HEK293 (cell line): ENCODE data around the gene ARPIN.
"Not testable (repeated sequence)": the region's sequence is repeated elsewhere in the genome, so short reads cannot be mapped to it uniquely, and the experiment has no call there.

Experiments
- CTCF ChIA-PET: fragments of 350-600 bp; formaldehyde crosslinking; extraction: SDS; loops from one replicate; lab custom pipeline; 2021; ENCODE audit warnings: antibody characterized with exemption; lab: Yijun Ruan, JAX
- POLR2A ChIA-PET: fragments of 300-600 bp; formaldehyde crosslinking; extraction: SDS; loops from one replicate; lab custom pipeline; 2020; ENCODE audit warnings: antibody characterized with exemption, inconsistent platforms; lab: Yijun Ruan, JAX
- H3K27ac ChIP-seq: fragments of 200-500 bp; sonication (Bioruptor generic); 2 replicates; pipeline ENCODE4 v1.5.1; 2014; ENCODE audit warnings: low read depth, low read length, control low read depth, inconsistent platforms; ENCODE audit errors: extremely low read depth
- H3K36me3 ChIP-seq, 2 experiments: fragments of 200-500 bp in 1 of 2; sonication (Bioruptor generic) in 1 of 2; 1 replicate in 1 of 2; 2 replicates in 1 of 2; pipeline ENCODE4 v1.5.1; 2014 to 2017; ENCODE audit warnings: inconsistent platforms in 2 of 2, low read length in 2 of 2; ENCODE audit not compliant: control insufficient read depth in 2 of 2, insufficient read depth in 1 of 2
- H3K4me1 ChIP-seq: fragments of 200-500 bp; sonication (Bioruptor generic); 2 replicates; pipeline ENCODE4 v1.5.1; 2014; ENCODE audit warnings: mild to moderate bottlenecking, low read length, inconsistent platforms; ENCODE audit not compliant: control insufficient read depth, insufficient read depth
- H3K4me3 ChIP-seq: 2 replicates; pipeline ENCODE4 v1.5.1; 2011; ENCODE audit warnings: low read depth, mild to moderate bottlenecking, control low read depth, low read length, moderate library complexity
- H3K9me3 ChIP-seq: fragments of 200-500 bp; sonication (Bioruptor generic); 2 replicates; pipeline ENCODE4 v1.5.1; 2014; ENCODE audit warnings: low read depth, low read length, inconsistent platforms; ENCODE audit not compliant: control insufficient read depth, insufficient read depth
- BCL11A ChIP-seq: fragments of 450-650 bp; formaldehyde crosslinking; IDR thresholded peaks from 2 replicates; pipeline ENCODE4 v1.5.1; 2016; ENCODE audit warnings: low read depth, missing biosample characterization, missing genetic modification characterization
- BCL6B ChIP-seq: fragments of 450-650 bp; formaldehyde crosslinking; IDR thresholded peaks from 2 replicates; pipeline ENCODE4 v1.5.1; 2017; ENCODE audit warnings: missing biosample characterization, missing genetic modification characterization
- CTCF ChIP-seq: fragments of 450-650 bp; formaldehyde crosslinking; IDR thresholded peaks from 2 replicates; pipeline ENCODE4 v1.5.1; 2016; ENCODE audit warnings: missing biosample characterization, missing genetic modification characterization
- GLI2 ChIP-seq: fragments of 450-650 bp; formaldehyde crosslinking; IDR thresholded peaks from 2 replicates; pipeline ENCODE4; 2017; ENCODE audit warnings: missing biosample characterization, missing genetic modification characterization, low read depth, borderline replicate concordance
- SETDB1 ChIP-seq: IDR thresholded peaks from one replicate; pipeline ENCODE4 v1.6.1; 2017; ENCODE audit warnings: mild to moderate bottlenecking, low read length, moderate library complexity, mixed read lengths; ENCODE audit not compliant: insufficient read length
- ZNF132 ChIP-seq: fragments of 450-650 bp; formaldehyde crosslinking; IDR thresholded peaks from 2 replicates; pipeline ENCODE4 v1.5.1; 2017; ENCODE audit warnings: missing biosample characterization, missing genetic modification characterization, borderline replicate concordance
- ZNF19 ChIP-seq: fragments of 450-650 bp; formaldehyde crosslinking; IDR thresholded peaks from 2 replicates; pipeline ENCODE4; 2016; ENCODE audit warnings: missing biosample characterization, missing genetic modification characterization, low read depth
- ZNF23 ChIP-seq: fragments of 450-650 bp; formaldehyde crosslinking; IDR thresholded peaks from 2 replicates; pipeline ENCODE4 v1.5.1; 2016; ENCODE audit warnings: missing biosample characterization, missing genetic modification characterization, borderline replicate concordance
- ZNF341 ChIP-seq: fragments of 450-650 bp; formaldehyde crosslinking; IDR thresholded peaks from 2 replicates; pipeline ENCODE4; 2016; ENCODE audit warnings: low read depth, missing biosample characterization, missing genetic modification characterization
- ZNF473 ChIP-seq: fragments of 450-650 bp; formaldehyde crosslinking; IDR thresholded peaks from 2 replicates; pipeline ENCODE4 v1.5.1; 2017; ENCODE audit warnings: missing biosample characterization, missing genetic modification characterization
- ZNF692 ChIP-seq: fragments of 450-650 bp; formaldehyde crosslinking; IDR thresholded peaks from 2 replicates; pipeline ENCODE4 v1.5.1; 2016; ENCODE audit warnings: missing biosample characterization, missing genetic modification characterization
- ZNF747 ChIP-seq: fragments of 450-650 bp; formaldehyde crosslinking; IDR thresholded peaks from 2 replicates; pipeline ENCODE4 v1.5.1; 2016; ENCODE audit warnings: missing biosample characterization, missing genetic modification characterization
- ZSCAN23 ChIP-seq: fragments of 450-650 bp; formaldehyde crosslinking; IDR thresholded peaks from 2 replicates; pipeline ENCODE4 v1.5.1; 2016; ENCODE audit warnings: missing biosample characterization, missing genetic modification characterization
- ZSCAN30 ChIP-seq: fragments of 450-650 bp; IDR thresholded peaks from 2 replicates; pipeline ENCODE4 v1.5.1; 2018; ENCODE audit warnings: missing biosample characterization, mild to moderate bottlenecking, missing genetic modification characterization, moderate library complexity
- TF ChIP-seq, protein P1 (sequence below): fragments of 450-650 bp; formaldehyde crosslinking; conservative IDR thresholded peaks from 2 replicates; pipeline ENCODE4 v1.5.1; 2016; ENCODE audit warnings: low read depth, missing biosample characterization, missing genetic modification characterization
- TF ChIP-seq, protein P2 (sequence below): fragments of 450-650 bp; formaldehyde crosslinking; IDR thresholded peaks from 2 replicates; pipeline ENCODE4 v1.5.1; 2016; ENCODE audit warnings: missing biosample characterization, missing genetic modification characterization

ARPIN gene

DNA sequence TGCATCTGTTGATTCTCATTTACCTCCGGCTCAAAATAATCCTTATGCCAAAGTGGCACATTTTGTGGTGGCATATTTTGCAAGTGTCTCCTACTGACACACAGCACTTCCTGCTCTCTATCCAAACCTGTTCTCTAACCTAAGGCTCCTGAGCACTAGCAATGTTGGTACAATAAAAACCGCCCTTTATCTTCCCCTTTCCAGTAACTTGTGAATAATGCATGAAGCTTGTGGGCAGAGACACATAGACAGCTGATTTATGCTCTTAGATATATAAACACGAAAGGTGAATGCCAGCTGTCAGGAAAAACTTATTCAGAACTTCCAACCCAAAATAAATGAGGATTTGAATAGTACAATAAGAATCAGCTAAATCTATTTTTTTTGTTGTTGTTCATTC is 34.6 kb upstream of the ARPIN start:
- no peak for TF ChIP-seq ZNF341
- TF ChIP-seq ZNF747 = no peak
- TF ChIP-seq ZNF473 (tag by site-specific recombination) = no peak
- peak; percentile 43 for TF ChIP-seq SETDB1
- TF ChIP-seq ZNF132 (tag by site-specific recombination) = no peak
- Histone ChIP-seq H3K36me3 (no peaks in the 10 kb centered on the region; a peak in 1 of 3 replicates), H3K4me1 (no peaks in the 10 kb centered on the region), H3K9me3 (no peaks in the 10 kb centered on the region), H3K4me3 (no peak overlapping the region), H3K27ac (no peak overlapping the region)
- POLR2A ChIA-PET = no interaction called here
- CTCF ChIA-PET = interaction anchor here (0.7 to 1.2 kb wide), 5 partner anchors 51 to 446 kb away, joined by 3 to 4 read pairs (median 3); no protein-coding TSS in a partner anchor

- POLR2A ChIA-PET = no interaction called here
- no peak for TF ChIP-seq ZNF19 (tag by site-specific recombination)
- CTCF ChIA-PET = interaction anchor here (0.8 to 1.2 kb wide), 3 partner anchors 50 to 206 kb away, joined by 3 to 4 read pairs (median 3); no protein-coding TSS in a partner anchor
- no peaks in the 10 kb centered on the region for H3K4me1 ChIP-seq
- no peak overlapping the region for H3K27ac ChIP-seq
- no peaks in the 10 kb centered on the region; a peak in 1 of 3 replicates for H3K36me3 ChIP-seq
- H3K9me3 ChIP-seq = no peaks in the 10 kb centered on the region
- no peak overlapping the region for H3K4me3 ChIP-seq
Observed at GRCh38 chr15:89946681-89947299, 34.0 kb upstream of the ARPIN start.

DNA sequence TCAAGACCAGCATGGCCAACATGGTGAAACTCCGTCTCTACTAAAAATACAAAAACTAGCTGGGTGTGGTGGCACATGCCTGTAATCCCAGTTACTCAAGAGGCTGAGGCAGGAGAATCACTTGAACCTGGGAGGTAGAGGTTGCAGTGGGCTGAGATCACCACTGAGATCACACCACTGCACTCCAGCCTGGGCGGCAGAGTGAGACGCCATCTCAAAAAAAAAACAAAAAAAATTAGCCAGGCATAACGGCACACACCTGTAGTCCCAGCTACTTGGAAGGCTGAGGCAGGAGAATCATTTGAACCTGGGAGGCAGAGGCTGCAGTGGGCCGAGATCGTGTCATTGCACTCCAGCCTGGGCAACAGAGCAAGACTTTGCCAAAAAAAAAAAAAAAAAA is 31.0 kb upstream of the ARPIN start:
- POLR2A ChIA-PET, H3K27ac ChIP-seq, H3K4me3 ChIP-seq, H3K9me3 ChIP-seq, H3K36me3 ChIP-seq, H3K4me1 ChIP-seq: not testable (repeated sequence)
- CTCF ChIA-PET = interaction anchor here (1.1 kb wide), 1 partner anchor 28 kb away, joined by 4 read pairs; no protein-coding TSS in a partner anchor

DNA sequence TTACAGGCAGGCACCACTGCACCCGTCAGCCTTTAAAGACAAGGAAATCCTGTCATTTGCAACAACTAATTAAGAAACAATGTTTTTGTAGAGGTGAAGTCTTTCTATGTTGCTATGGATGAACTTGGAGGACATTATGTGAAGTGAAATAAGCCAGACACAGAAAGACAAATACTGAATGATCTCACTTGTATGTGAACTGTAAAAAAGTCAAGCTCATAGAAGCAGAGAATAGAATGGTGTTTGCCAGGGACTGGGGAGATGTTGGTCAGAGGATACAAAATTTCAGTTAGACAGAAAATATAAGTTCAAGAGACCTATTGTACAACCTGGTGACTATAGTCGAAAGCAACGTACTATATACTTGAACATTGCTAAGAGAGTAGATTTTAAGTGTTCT is 27.2 kb upstream of the ARPIN start:
- no peaks in the 10 kb centered on the region for H3K36me3 ChIP-seq
- no peak overlapping the region for H3K27ac ChIP-seq
- POLR2A ChIA-PET = interaction anchor here (1.2 kb wide), 1 partner anchor 27 kb away, joined by 4 read pairs; the partner anchor contains the start of gene ARPIN
- H3K4me1 ChIP-seq = no peaks in the 10 kb centered on the region
- no peak overlapping the region for H3K4me3 ChIP-seq
- CTCF ChIA-PET = interaction anchor here (0.6 to 3.0 kb wide), 3 partner anchors 12 to 45 kb away, joined by 5 to 9 read pairs (median 8); no protein-coding TSS in a partner anchor
- H3K9me3 ChIP-seq = no peaks in the 10 kb centered on the region
- TF ChIP-seq ZNF23 (tag by site-specific recombination) = no peak
- TF ChIP-seq ZSCAN30 (tag by site-specific recombination) = no peak
- no peak for TF ChIP-seq ZNF692 (tag by site-specific recombination)
- TF ChIP-seq ZSCAN23 = no peak
- TF ChIP-seq, protein P1, sequence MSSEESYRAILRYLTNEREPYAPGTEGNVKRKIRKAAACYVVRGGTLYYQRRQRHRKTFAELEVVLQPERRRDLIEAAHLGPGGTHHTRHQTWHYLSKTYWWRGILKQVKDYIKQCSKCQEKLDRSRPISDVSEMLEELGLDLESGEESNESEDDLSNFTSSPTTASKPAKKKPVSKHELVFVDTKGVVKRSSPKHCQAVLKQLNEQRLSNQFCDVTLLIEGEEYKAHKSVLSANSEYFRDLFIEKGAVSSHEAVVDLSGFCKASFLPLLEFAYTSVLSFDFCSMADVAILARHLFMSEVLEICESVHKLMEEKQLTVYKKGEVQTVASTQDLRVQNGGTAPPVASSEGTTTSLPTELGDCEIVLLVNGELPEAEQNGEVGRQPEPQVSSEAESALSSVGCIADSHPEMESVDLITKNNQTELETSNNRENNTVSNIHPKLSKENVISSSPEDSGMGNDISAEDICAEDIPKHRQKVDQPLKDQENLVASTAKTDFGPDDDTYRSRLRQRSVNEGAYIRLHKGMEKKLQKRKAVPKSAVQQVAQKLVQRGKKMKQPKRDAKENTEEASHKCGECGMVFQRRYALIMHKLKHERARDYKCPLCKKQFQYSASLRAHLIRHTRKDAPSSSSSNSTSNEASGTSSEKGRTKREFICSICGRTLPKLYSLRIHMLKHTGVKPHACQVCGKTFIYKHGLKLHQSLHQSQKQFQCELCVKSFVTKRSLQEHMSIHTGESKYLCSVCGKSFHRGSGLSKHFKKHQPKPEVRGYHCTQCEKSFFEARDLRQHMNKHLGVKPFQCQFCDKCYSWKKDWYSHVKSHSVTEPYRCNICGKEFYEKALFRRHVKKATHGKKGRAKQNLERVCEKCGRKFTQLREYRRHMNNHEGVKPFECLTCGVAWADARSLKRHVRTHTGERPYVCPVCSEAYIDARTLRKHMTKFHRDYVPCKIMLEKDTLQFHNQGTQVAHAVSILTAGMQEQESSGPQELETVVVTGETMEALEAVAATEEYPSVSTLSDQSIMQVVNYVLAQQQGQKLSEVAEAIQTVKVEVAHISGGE (tag by site-specific recombination) = no peak
- no peak for TF ChIP-seq BCL6B (tag by site-specific recombination)
- no peak for TF ChIP-seq GLI2
- TF ChIP-seq, protein P2, sequence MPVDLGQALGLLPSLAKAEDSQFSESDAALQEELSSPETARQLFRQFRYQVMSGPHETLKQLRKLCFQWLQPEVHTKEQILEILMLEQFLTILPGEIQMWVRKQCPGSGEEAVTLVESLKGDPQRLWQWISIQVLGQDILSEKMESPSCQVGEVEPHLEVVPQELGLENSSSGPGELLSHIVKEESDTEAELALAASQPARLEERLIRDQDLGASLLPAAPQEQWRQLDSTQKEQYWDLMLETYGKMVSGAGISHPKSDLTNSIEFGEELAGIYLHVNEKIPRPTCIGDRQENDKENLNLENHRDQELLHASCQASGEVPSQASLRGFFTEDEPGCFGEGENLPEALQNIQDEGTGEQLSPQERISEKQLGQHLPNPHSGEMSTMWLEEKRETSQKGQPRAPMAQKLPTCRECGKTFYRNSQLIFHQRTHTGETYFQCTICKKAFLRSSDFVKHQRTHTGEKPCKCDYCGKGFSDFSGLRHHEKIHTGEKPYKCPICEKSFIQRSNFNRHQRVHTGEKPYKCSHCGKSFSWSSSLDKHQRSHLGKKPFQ = no peak
- no peak for TF ChIP-seq CTCF (tag by site-specific recombination)
- no peak for TF ChIP-seq BCL11A (tag by site-specific recombination)
